Occipital lobe (tissue), 2 donors: Measurements from ENCODE around the gene STK40. TPM values are rescaled to one million over a fixed set of nuclear protein-coding genes. Genes with fewer than 3 reads are reported as not detected.

ENCODE experiments used
- DNase-seq: peaks from one replicate; lab custom pipeline; 2025; lab: John Stamatoyannopoulos, UW
- total RNA-seq: library from RNA; depleted of rRNA; stranded (reverse); fragments of >200 nt; gene quantifications from one replicate; pipeline ENCODE4 v1.2.3, GENCODE V29; 2014

The STK40 gene
- total RNA-seq, 1 donor from 2014 or later = 13.1 TPM

DNA sequence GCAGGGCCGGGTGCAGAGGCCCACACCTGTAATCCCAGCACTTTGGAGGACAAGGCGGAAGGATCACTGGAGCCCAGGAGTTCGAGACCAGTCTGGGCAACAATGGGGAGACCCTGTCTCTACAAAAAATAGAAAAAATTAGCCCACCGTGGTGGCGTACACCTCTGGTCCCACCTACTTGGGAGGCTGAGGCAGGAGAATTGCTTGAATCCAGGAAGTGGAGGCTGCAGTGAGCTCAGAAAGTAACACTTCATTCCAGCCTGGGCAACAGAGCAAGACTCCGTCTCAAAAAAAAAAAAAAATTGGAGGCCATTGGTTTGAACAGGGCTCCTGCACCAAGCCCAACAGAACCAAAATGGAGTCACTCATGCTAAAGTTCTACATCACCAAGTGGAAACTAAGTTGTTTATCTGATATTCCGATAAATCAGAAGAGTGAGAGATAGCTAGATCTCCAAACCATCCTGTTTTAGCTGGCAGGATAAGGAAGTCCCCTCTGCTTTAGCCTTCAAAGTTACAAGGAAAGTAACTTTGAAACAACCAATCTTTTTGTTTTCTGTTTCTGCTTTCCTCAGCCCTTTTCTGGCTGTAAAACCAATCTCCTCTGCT, 12.8 kb upstream of the STK40 start:
- DNase-seq = no peak

DNA sequence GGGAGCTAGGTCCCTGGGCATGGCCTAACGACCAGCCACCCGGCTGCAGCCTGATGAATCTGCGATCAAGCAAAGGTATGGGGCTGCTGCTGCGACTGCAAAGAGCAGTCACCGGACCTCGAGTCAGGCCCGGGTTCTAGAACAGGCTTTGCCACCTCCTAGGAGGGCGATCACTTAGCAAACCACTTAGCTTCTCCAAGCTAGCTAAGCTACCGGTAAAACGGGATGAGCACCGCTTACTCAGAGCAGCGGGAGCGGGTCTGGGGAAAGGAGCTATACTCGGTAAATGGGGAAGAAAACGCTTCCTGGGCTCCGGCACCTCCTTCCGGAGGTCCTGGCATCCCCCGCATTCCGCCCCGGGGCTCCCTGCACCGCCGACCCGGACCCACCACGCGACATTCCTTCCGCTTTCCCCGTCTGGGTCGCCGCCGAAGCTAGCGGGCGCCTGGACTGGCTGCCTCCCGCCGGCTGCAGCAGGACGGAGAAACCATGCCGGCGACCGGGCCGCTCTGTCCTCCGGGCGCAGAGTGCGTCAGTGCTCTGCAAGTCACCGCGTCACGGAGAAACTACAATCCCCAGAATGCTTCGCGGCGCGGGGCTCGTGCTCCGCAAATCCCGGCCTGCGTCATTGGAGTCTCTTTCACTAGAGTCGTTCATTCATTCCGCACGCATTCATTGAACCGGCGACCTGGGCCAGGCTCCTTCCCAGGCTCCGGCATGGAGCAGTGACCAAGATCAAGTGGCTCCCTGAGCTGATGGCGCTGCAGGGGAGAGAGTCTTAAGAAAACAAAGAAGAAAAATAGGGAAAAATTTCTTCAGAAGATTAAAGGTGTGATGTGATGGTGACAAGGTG, 11.9 kb upstream of the STK40 start, which contains the start of gene LSM10:
Gene LSM10, minus strand, starts transcription at position 531 of the 853 bp plus-strand sequence. CDS start 3,779 bp downstream, outside the sequence.
- DNase-seq = peak; percentile 90

DNA sequence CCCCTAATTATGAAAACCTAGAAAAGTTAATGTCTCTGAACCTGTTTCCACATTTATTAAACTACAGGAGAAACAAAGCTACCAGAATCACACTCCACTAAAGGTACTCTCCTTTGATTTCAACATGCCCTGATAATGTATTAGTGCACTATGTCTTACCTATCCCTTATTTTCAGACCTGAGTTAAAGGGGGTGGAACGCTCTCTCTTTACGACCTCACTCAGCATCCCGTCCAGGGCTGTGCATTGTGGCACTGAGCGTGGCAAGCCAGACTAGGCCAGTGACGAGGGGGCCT, 11.3 kb upstream of the STK40 start:
- DNase-seq = no peak

DNA sequence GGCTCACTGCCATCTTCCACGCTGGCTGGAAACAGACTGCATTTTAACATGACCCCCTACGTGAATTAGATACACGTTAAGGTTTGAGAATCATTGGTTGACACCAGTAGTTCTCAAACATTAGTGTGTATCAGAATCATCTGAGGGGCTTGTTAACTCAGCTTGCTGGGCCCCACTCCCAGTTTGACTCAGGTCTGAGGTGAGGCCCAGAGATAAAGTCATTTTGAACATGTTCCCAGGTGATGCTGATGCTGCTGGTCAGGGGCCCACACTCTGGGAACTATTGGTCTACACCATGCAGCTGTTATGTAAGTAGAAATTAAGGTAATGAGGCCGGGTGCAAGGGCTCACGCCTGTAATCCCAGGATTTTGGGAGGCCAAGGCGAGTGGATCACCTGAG, 10.6 kb upstream of the STK40 start:
- DNase-seq = no peak

DNA sequence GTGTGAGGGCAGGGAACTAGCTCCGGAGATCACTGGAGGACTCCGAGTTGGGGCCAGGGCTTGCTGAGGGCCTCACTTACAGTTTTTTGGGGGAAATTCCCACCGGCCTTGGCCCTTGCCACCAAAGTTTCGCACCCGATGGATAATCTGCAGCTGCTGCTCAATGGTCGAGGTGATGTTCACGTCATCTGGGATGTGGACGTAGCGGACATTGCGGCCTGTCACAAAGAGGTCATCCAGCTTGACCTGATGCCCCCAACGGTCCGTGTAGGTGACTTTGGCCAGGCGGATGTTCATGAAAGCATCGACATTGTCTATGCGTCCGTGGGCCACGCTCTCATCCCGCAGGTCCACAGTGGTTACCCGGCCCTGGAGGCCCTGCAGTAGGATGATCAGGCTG, 8.0 kb upstream of the STK40 start:
- DNase-seq = no peak

DNA sequence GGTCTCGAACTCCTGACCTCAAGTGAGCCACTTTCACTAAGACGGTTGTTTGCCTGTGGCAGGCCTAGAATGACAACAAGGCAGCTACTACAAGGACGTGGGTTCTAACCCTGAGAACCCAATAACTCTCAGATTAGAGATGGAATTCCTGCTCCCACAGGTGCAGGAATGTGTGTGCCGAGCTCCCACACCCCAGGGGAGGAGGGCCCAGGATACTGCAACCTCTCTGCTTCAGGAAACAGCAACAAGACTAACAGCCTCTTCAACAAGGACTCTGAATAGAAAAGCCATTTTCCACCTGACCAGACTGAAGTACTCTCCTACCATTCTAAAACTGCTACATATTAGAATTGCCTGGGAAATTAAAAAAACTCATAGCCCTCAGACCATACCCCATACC, 7.1 kb upstream of the STK40 start:
- no peak for DNase-seq

DNA sequence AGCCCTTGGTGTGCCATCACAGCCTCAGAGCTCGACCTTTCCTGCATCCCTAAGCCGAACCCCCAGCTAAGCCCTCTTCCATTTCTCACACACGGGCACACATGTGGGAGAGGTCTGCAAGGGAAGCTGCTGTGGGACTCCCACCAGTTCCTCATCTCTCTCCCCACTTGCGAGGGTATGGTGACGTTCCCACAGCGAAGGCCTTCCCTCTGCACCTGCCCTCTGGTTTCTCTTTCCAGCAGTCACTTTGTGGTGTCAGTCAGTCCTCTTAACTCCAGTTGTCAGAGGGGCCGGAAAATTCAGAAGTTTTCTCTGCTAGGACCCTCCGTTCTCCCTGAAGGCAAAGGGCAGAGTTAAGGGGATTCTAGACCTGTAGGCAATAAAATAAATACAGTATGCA, 5.5 kb upstream of the STK40 start:
- no peak for DNase-seq

DNA sequence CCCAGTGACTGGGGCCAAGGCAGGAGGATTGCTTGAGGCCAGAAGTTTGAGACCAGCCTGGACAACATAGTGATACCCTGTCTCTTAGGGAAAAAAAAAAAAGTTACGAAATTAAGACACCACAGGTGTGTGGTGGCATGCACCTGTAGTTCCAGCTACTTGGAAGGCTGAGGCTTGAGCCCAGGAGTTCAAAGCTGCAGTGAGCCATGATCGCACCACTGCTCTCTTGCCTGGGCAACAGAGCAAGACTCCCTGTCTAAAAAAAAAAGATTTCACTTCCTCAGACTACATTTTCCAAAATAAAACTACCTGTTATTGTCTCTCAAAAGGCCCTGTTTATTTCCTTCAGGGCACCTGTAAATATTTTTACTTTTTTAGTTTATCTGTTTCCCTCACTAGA, 4.7 kb upstream of the STK40 start:
- no peak for DNase-seq

DNA sequence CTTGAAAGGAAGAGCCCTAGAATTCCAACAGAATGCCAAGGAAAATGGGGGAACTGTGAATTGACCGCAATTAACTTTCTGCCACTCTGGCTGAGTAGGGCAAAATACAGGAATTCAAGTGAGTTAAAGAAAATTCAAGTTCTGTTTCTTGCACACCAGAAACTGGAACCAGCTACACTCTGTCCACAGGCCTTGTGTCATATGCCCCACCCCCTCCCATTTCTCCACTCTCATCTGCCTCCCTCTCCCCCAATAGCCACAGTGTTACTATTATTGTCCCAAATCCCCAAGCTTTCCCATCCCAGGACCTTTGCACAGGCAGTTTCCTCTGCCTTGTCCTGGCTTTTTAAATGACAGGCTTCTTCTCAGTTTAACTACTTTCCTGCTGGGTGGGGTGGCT, 4.3 kb upstream of the STK40 start:
- DNase-seq = no peak

DNA sequence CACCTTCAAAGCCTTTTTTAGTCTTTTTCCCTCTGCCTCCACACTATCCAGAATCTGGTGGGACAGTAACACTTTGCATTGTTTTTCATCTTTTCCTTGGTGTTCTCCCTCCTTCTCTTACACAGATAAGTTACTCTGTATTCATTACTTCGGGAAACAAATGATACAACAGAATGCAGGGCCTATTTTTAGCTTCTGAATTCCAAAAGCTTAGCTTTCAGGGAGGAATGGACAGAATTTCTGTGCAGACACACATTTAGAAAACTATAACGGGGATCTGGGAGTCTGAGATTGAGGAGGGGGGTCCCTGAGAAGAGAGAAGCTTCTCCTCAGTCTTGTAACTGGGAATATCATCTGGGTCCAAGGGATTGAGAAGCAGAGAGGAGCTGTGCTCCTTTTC, 3.5 kb upstream of the STK40 start:
- DNase-seq = no peak

DNA sequence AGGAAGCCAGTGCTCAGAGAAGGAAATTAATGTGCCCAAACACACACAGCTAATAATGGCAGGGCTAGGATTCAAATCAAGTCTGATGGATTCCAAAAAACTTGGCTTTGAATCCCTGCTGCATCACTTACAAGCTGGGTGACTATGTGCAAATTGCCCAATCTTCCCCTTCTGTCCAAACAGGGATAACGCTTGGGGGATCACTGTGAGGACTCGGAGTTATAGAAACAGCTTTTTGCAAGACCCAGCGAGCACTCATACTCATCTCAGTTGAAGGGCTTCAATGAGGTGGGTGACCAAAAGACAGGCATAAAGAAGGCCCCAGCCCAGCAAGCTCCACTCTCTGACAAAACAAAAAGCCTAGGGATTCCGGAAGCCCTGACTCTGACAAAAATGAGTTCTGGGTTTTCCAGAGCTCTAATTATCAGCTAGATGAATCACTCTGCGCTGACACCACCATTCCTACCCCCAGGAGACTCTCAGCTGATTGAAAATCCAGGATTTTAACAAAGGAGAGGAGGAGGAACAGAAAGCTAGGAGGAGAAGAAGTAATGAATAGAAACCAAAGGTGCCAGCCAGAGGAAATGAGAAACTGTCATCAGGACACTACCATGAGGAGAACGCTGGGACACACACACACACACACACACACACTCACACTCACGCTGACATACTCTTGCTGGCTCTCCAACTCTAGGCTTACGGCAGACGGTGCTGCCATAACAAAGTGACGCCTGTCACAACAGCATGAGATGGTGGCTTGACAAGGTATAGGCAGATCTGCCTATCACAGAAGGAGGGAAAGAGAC, 1.6 kb upstream of the STK40 start:
- DNase-seq = no peak

DNA sequence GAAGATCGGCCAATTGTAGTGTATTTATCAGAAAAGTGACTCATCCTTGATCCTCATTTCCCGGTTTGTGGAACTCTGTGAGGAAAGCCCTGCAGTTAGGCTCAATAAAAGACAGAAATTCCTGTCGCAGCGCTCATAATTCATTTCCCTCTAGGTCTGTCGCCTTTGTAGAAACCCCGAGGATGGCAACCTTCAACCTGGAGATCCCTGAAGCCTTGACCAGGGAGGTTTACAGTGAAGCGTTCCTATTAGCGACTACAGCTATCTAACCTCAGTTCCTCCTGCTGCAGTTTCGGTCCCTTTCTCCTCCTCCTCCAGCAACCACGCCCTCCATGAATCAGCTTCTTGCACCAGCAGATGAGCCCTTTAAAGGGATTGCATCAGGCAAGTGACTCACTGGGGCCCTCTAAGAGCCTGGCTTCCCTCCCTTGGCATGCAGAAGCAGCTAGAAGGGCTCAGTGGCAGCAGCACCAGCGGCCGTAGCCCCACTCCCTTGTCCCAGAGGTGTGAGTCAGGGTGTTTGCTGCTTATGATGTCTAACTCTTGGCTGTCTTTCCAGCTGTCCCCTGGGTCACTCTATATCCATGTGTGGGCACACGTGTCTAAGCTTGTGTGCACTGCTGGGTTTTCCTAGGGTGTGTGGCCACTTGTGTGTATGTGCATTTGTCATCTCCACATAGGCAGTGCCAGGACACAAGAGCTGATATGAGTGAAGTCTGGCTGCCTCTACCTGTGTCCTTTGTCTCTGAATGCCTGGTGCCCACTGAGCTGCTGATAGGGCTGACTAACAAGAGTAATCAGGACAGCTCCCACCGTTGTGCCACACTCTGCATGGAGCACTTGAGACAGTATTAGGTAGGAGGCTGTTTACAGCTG, 779 bp upstream of the STK40 start:
- DNase-seq = peak; percentile 92

DNA sequence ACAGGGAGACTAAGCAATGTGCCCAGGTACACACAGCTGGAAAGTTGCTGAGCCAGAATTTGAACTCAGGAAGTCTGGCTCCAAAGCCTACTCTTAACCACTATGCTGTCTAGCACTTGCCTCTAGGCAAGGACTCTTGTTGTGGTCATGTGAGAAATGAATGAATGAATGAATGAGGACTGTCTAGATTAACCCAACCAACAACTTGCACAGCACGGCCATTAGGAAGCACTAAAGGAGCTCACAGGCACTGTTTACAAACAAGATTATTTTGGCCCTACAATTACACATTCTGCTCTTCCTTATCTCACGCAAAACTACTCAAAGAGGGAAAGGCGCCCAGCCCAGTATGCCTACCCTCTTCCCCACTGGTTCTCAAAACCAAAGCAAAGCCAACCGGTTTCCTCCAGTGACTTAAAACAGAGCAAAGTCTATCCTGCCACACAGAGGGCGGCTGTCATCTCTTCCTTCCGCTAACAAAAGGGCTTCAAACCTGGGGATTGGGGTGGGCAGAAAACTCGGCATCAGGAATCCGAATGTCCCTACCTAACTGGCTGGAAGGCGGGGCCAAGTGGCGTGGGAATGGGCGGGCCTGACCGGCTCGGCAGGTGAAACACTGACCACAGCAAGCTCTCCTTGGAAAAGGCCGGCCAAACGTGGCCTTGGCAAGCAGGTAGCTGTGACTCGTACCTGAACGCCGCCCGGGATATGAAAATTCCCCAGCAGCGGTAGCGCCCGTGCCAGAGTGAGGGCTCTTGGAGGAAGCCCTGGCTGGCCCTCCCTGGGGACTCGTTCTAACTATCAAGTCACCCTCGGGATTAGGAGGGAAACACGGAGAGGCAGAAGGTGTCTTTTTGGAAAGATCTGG, 948 bp downstream of the STK40 start:
- peak; percentile 29 for DNase-seq

DNA sequence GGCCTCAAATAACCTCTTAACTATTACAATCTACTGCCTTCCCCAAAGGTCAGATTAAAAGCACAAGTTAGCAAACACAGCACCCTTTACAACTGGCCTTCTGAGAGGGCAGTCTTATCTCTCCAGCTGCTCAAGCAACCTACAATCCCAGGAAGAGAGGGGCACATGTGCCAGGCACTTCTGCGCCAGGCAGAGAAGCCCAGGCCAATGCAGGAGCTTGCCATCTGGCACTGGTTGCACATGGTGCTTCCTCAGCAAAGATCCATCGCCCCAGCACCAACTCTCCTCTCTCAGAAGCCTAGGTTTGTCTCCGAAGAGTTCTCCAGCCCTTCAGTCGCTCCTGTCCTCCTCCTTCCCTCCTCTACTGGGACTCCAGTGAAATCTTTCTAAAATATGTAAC, 2.5 kb downstream of the STK40 start:
- DNase-seq = no peak

DNA sequence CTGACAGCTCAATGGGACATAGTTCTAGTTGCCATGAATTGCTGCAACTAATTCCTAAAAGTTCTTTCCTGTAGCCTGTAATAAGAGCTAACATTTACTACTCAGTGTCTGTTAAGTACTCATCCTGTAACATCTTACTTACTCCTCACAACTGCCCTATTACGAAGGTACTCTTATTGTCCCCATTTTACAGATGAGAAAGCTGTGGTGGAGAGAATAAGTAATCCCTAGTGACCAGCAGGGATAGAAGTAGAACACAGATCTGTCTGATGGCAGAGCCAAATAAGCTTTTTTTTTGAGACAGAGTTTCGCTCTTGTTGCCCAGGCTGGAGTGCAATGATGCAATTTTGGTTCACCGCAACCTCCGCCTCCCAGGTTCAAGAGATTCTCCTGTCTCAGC, 3.1 kb downstream of the STK40 start:
- DNase-seq = no peak

DNA sequence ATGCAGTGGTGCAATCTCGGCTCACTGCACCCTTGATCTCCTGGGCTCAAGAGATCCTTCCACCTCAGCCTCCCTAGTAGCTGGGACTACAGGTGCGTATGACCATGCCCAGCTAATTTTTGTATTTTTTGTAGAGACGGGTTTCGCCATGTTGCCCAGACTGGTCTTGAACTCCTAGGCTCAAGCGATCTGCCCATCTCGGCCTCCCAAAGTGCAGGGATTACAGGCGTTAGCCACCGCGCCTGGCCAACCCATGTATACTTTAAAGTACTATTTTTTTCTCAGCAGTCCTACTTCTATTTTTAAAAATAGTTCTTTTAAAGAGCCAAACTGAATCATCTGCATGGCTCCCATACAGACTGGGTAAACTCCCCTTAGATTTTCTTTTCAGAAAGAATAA, 3.5 kb downstream of the STK40 start:
- DNase-seq = no peak

DNA sequence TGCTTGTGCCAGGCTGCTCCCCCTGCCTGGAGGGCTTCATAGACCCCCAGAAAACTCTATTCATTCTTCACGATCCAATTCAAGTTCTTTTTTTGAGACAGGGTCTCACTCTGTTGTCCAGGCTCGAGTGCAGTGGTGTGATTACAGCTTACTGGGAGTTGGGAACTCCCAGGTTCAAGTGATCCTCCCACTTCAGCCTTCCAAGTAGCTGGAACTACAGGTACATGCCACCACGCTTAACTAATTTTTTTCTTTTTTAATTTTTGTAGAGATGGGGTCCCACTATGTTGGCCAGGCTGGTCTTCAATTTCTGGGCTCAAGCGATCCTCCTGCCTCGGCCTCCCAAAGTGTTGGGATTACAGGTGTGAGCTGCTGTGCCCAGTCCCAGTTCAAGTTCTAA, 4.3 kb downstream of the STK40 start:
- DNase-seq = no peak

DNA sequence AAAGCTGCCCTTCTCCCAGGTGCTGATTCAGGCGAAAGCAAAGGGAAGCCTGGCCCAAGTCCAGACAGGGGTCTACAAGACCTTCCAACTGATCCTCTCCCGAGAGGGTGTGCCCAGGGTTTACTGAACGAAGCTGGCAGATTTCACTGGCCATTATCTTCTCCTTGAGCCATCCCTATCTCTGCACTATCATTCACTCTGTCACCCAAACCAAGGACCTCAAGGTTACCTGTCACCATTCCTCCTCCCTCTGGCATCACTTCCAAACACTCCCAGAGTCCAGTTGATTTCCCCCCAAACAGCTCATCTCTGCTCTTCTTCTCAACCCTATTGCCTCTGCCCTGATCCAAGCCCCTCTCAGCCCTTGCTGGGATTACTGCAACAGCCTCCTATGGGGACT, 4.9 kb downstream of the STK40 start:
- no peak for DNase-seq

DNA sequence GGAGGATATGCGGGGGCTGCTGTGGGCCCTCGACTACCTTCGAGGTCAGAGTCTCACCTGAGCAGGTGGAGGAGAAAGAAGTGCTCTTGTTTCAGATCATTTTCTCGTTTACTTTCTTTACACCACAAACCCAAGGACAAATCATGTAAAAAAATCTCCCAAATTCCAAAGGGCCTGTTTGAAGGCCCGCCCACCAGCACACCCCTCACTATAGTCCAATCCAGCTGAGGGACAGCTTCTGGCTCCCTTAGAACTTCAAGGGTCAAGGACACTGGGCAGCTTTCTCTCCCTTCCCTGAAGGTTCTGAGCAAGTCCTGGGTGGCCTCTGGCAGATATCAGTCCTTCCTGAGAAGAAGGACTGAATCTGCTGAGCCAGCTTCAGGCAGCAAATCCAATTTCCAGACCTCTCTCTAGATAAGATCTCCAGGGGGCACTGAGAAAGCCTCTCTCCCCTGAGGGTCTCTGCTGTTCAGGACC, 5.5 kb downstream of the STK40 start:
- no peak for DNase-seq

DNA sequence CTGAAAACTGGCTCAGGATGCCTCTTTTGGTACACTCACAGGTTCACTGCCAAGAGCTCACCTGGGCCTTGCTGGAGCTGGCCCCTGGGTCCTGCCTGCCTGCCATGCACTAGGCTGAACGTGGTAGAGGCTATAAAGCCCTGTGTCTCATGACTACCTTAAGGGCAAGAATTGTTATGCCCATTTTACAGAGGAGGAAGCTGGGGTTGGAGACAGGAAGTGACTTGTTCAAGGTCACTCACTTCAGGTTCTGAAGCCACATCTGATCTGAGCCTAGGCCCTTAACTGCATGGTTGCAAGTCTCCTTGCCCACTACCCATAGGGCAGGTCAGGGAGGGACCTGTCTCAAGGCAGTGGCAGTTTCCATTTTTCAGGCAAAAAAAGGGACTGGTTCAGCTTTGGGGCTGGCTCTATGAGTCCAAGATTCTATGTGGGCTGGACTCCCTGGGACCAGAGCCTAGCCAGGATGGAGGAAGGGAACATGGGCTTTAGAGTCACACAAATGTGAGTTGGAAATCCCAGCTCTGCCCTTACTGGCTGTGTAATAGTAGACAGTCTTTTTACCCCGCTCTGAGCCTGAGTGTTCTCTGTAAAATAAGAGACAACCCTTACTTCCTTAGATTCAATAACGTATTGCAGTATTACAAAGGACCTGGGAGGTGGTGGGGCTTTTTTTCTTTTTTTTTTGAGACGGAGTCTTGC, 7.8 kb downstream of the STK40 start:
- DNase-seq = no peak
